Neuronal stem cell (in vitro differentiated cells): ENCODE results near the gene COX6B1.

Source experiments
- DNase-seq: peaks from one replicate; pipeline ENCODE4 v3.0.0-alpha.2; 2013; ENCODE audit warnings: low spot score
- H2AFZ ChIP-seq: one replicate; pipeline ENCODE4 v1.6.1; 2013; ENCODE audit warnings: mild to moderate bottlenecking, low read length, inconsistent platforms
- H2AK5ac ChIP-seq: 2 replicates; pipeline ENCODE4 v1.6.1; 2013; ENCODE audit warnings: low read depth, mild to moderate bottlenecking, inconsistent platforms, low read length, moderate library complexity, mixed read lengths
- H2BK120ac ChIP-seq: 2 replicates; pipeline ENCODE4 v1.6.1; 2013; ENCODE audit warnings: low read depth, mild to moderate bottlenecking, inconsistent platforms, low read length, moderate library complexity, mixed read lengths
- H2BK12ac ChIP-seq: one replicate; pipeline ENCODE4 v1.6.1; 2013; ENCODE audit warnings: low read length, inconsistent platforms
- H2BK15ac ChIP-seq: 2 replicates; pipeline ENCODE4 v1.6.1; 2013; ENCODE audit warnings: mild to moderate bottlenecking, low read length, inconsistent platforms, mixed read lengths
- H2BK5ac ChIP-seq: one replicate; pipeline ENCODE4 v1.6.1; 2013; ENCODE audit warnings: inconsistent platforms, mild to moderate bottlenecking, low read length, moderate library complexity
- H3K14ac ChIP-seq: one replicate; pipeline ENCODE4 v1.6.1; 2013; ENCODE audit warnings: low read length, inconsistent platforms
- H3K18ac ChIP-seq: 2 replicates; pipeline ENCODE4 v1.6.1; 2013; ENCODE audit warnings: low read length, inconsistent platforms
- H3K23ac ChIP-seq: 2 replicates; pipeline ENCODE4 v1.6.1; 2013; ENCODE audit warnings: low read depth, mild to moderate bottlenecking, mixed read lengths, low read length, inconsistent platforms; ENCODE audit not compliant: poor library complexity
- H3K27ac ChIP-seq: replicated peaks from 3 replicates; pipeline ENCODE4 v1.5.1; 2013; ENCODE audit warnings: low read length, inconsistent platforms
- H3K27me3 ChIP-seq, 3 experiments: 2 replicates each; pipeline ENCODE4 v1.6.1; 2013; ENCODE audit warnings: low read length in 3 of 3, mild to moderate bottlenecking in 2 of 3, inconsistent platforms in 1 of 3, low read depth in 1 of 3, mixed read lengths in 1 of 3, moderate library complexity in 1 of 3; ENCODE audit not compliant: control insufficient read depth in 3 of 3, insufficient read depth in 3 of 3
- H3K36me3 ChIP-seq, 2 donors: replicated peaks in 1 of 2; 2 replicates each; pipeline ENCODE4 v1.6.1; 2013; ENCODE audit warnings: low read length in 2 of 2; ENCODE audit not compliant: control insufficient read depth in 2 of 2, insufficient read depth in 2 of 2
- H3K4ac ChIP-seq: 2 replicates; pipeline ENCODE4 v1.6.1; 2013; ENCODE audit warnings: inconsistent platforms, mild to moderate bottlenecking, low read length, moderate library complexity
- H3K4me1 ChIP-seq, 2 donors: 1 replicate in 1 of 2; 2 replicates in 1 of 2; pipeline ENCODE4 v1.6.1; 2013; ENCODE audit warnings: low read length in 2 of 2, low read depth in 1 of 2; ENCODE audit not compliant: control insufficient read depth in 2 of 2, insufficient read depth in 1 of 2
- H3K4me2 ChIP-seq: one replicate; pipeline ENCODE4 v1.6.1; 2013; ENCODE audit warnings: mild to moderate bottlenecking, low read length, inconsistent platforms; ENCODE audit not compliant: insufficient read depth, poor library complexity, severe bottlenecking
- H3K4me3 ChIP-seq, 2 donors: 2 replicates each; pipeline ENCODE4 v1.5.1; 2013; ENCODE audit warnings: low read length in 2 of 2, mild to moderate bottlenecking in 2 of 2, inconsistent platforms in 1 of 2, moderate library complexity in 1 of 2
- H3K79me1 ChIP-seq: one replicate; pipeline ENCODE4 v1.6.1; 2013; ENCODE audit warnings: low read depth, mild to moderate bottlenecking, inconsistent platforms, low read length, moderate library complexity
- H3K9ac ChIP-seq: one replicate; pipeline ENCODE4 v1.6.1; 2013; ENCODE audit warnings: mild to moderate bottlenecking, low read depth, low read length, inconsistent platforms; ENCODE audit not compliant: poor library complexity
- H3K9me3 ChIP-seq, 2 donors: replicated peaks in 1 of 2; 2 replicates each; pipeline versions ENCODE3 to v1.6.1; 2013; ENCODE audit warnings: low read length in 2 of 2, mild to moderate bottlenecking in 2 of 2, inconsistent platforms in 1 of 2, low read depth in 1 of 2, mixed read lengths in 1 of 2, moderate library complexity in 1 of 2; ENCODE audit not compliant: control insufficient read depth in 2 of 2, insufficient read depth in 1 of 2
- H4K8ac ChIP-seq: one replicate; pipeline ENCODE4 v1.6.1; 2013; ENCODE audit warnings: low read depth, mild to moderate bottlenecking, inconsistent platforms, low read length, moderate library complexity
- H4K91ac ChIP-seq: one replicate; pipeline ENCODE4 v1.6.1; 2013; ENCODE audit warnings: low read length, low read depth, mild to moderate bottlenecking, inconsistent platforms; ENCODE audit not compliant: poor library complexity
- WGBS, 2 donors: extraction: QIAGEN DNeasy Blood & Tissue Kit; methylation state at CpG; one replicate each; pipeline ENCODE4 v1.1.7; 2013; ENCODE audit warnings: missing lambda C conversion rate in 2 of 2, mixed read lengths in 1 of 2; ENCODE audit not compliant: insufficient read length in 2 of 2, insufficient replicate concordance in 1 of 2; ENCODE audit errors: extremely low coverage in 2 of 2; 5-methylcytosine and 5-hydroxymethylcytosine counted together

COX6B1 gene

DNA sequence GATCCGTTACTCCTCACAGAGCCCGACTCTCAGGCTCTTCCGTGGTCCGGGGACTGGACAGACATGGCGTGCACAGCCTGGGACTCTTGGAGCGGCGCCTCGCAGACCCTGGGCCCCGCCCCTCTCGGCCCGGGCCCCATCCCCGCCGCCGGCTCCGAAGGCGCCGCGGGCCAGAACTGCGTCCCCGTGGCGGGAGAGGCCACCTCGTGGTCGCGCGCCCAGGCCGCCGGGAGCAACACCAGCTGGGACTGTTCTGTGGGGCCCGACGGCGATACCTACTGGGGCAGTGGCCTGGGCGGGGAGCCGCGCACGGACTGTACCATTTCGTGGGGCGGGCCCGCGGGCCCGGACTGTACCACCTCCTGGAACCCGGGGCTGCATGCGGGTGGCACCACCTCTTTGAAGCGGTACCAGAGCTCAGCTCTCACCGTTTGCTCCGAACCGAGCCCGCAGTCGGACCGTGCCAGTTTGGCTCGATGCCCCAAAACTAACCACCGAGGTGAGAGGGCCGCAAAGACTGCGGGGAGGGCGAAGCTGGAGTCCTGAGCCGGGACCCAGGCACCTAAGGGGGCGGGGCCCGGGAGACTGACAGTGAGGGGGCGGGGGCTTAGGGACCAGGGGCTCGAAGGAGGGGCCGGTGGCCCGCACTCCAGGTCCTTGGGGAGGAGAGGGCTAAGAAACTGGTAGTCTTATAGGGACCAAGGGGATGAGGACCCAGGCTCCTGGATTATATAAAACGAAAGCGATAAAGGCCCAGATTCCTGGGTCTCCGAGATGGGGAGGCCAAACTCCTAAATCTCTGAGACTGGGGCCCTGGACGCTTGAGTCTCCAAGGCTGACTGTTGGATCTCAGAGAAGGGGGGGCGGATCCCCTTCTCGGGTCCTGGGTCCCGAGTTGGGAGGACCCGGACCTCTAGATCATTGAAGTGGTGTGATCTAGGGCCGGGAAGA, 4.6 kb upstream of the COX6B1 start:
- Histone ChIP-seq H2AK5ac (peak overlapping the region; percentile 100), H4K91ac (no peak overlapping the region), H3K4ac (no peak overlapping the region), H3K27me3 (peaks cover 0 to 6% (median 0%) of the 10 kb centered on the region in 3 experiments), H2BK5ac (peak overlapping the region; percentile 89), H2BK120ac (no peak overlapping the region), H2AFZ (peak overlapping the region; percentile 99), H3K79me1 (no peaks in the 10 kb centered on the region), H3K36me3 (peaks cover 0 to 1% of the 10 kb centered on the region in 2 donors), H2BK15ac (peak overlapping the region; percentile 74), H3K4me3 (peak overlapping the region; percentile 64 to 84), H4K8ac (no peak overlapping the region), H3K9ac (peak overlapping the region; percentile 78), H2BK12ac (no peak overlapping the region), H3K27ac (peak overlapping the region; percentile 83), H3K23ac (peak overlapping the region; percentile 98), H3K4me2 (peak overlapping the region; percentile 98), H3K4me1 (peaks cover 22 to 30% of the 10 kb centered on the region in 2 donors), H3K14ac (peak overlapping the region; percentile 89), H3K18ac (peak overlapping the region; percentile 93), H3K9me3 (no peaks in the 10 kb centered on the region)
- WGBS, 2 donors, result no CpG with 5 or more reads among the region's 69 CpGs
- DNase-seq, result peak; percentile 87

DNA sequence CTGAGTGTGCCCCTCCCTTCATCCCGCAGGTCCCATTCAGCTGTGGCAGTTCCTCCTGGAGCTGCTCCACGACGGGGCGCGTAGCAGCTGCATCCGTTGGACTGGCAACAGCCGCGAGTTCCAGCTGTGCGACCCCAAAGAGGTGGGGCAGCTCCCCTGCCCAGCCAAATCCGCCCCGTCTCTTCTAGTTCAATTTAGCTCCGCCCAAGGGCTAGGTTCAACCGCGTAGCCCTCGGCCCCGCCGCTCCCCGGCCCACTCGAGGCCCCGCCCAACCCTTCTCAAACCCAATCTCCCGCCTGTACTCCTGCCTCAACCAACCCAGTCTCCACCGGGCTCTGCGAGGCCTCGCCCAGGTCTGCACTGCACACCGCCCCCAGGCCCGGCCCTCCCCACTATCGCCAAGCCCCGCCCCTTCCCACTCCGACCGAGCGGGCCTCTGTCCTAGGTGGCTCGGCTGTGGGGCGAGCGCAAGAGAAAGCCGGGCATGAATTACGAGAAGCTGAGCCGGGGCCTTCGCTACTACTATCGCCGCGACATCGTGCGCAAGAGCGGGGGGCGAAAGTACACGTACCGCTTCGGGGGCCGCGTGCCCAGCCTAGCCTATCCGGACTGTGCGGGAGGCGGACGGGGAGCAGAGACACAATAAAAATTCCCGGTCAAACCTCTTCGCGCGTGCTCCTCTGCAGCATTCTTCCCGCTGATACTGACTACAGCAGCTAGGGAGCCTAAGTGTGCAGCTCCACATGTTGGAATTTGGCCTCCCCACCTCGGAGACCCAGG, 3.7 kb upstream of the COX6B1 start:
- Histone ChIP-seq H3K4me1 (peaks cover 19 to 25% of the 10 kb centered on the region in 2 donors), H3K27ac (peak overlapping the region; percentile 78), H3K9me3 (no peaks in the 10 kb centered on the region), H2AFZ (peak overlapping the region; percentile 99), H2BK15ac (peak overlapping the region; percentile 95), H3K36me3 (no peaks in the 10 kb centered on the region), H3K27me3 (peaks cover 0 to 6% (median 0%) of the 10 kb centered on the region in 3 experiments), H2BK120ac (no peak overlapping the region), H3K23ac (peak overlapping the region; percentile 90), H3K4me2 (peak overlapping the region; percentile 98), H2AK5ac (peak overlapping the region; percentile 58), H2BK12ac (peak overlapping the region; percentile 31), H4K91ac (no peak overlapping the region), H3K14ac (peak overlapping the region; percentile 60), H3K4me3 (peak overlapping the region; percentile 64 to 79), H3K79me1 (no peaks in the 10 kb centered on the region), H3K18ac (peak overlapping the region; percentile 95), H3K4ac (peak overlapping the region; percentile 55), H4K8ac (no peak overlapping the region), H3K9ac (peak overlapping the region; percentile 78), H2BK5ac (peak overlapping the region; percentile 94)
- peak; percentile 91 for DNase-seq
- no CpG with 5 or more reads among the region's 60 CpGs for WGBS, 2 donors

DNA sequence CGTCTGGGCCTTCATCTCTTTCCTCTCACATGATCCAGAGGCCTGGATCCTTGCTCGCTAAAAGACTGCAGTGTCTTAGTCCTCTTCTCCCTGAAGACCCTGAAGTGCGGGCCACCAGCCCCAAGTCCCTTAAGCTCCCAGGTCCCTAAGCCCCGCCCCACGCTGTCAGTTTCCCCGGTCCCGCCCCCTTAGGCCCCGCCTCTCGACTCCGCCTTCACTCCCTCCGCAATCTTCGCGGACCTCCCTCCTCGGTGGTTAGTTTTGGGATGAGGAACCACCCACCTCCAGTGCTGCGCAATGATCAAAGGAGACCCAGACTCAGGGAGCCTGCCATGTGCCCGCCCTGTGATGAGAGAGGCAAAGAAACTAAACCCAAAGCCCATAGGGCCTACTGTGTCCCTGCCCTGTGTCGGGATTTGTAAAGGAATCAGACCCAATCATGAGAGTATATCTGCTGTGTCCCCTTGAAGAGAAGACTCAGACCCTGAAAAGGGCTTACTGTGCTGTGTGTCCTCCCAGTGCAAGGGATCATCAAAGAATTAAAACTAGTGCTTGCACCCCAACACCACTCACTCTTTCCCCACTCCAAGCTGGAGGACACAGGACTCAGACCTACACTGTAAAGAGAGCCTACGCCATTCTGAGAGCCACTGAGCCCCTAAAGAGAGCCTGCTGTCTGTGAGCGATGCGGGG, 3.0 kb upstream of the COX6B1 start:
- Histone ChIP-seq H3K9ac (no peak overlapping the region), H2AFZ (peak overlapping the region; percentile 99), H3K4me2 (peak overlapping the region; percentile 98), H3K79me1 (no peaks in the 10 kb centered on the region), H3K14ac (peak overlapping the region; percentile 60), H4K91ac (no peak overlapping the region), H4K8ac (no peak overlapping the region), H3K4ac (no peak overlapping the region), H2BK12ac (peak overlapping the region; percentile 8), H3K36me3 (peaks cover 0 to 5% of the 10 kb centered on the region in 2 donors), H3K23ac (no peak overlapping the region), H3K4me1 (peaks cover 17 to 25% of the 10 kb centered on the region in 2 donors), H2AK5ac (peak overlapping the region; percentile 77), H2BK15ac (peak overlapping the region; percentile 95), H3K27me3 (peaks cover 0 to 6% (median 0%) of the 10 kb centered on the region in 3 experiments), H3K27ac (peak overlapping the region; percentile 78), H3K4me3 (peak overlapping the region; percentile 64 to 79), H2BK120ac (no peak overlapping the region), H3K9me3 (no peaks in the 10 kb centered on the region), H3K18ac (peak overlapping the region; percentile 25), H2BK5ac (peak overlapping the region; percentile 94)
- WGBS, 2 donors, result no CpG with 5 or more reads among the region's 20 CpGs
- peak; percentile 86 for DNase-seq
